Cardiac muscle cell (in vitro differentiated cells and primary cell): Measurements from ENCODE around the gene CADPS2. TPM values are rescaled to one million over a fixed set of nuclear protein-coding genes. Genes with fewer than 3 reads are reported as not detected.
A peak's percentile ranks its signal among the peaks of the same experiment; 100 is the strongest.

Source experiments
- DNase-seq, 2 donors: peaks; one replicate each; pipeline versions ENCODE4 v3.0.0 to v3.0.0-alpha.2; 2010 to 2017; ENCODE audit warnings: low read depth in 1 of 2, low spot score in 1 of 2
- H3K27ac ChIP-seq: fragments of 200-600 bp; sonication (generic); 2 replicates; pipeline ENCODE4 v1.5.1; 2016
- H3K27me3 ChIP-seq: fragments of 200-600 bp; sonication (generic); 2 replicates; pipeline ENCODE4 v1.6.0; 2016; ENCODE audit warnings: control low read depth
- H3K36me3 ChIP-seq: fragments of 200-600 bp; sonication (generic); 2 replicates; pipeline ENCODE4 v1.5.1; 2016; ENCODE audit warnings: control low read depth
- H3K4me1 ChIP-seq: fragments of 200-600 bp; sonication (generic); 2 replicates; pipeline ENCODE4 v1.8.1; 2017; ENCODE audit warnings: low read depth, mild to moderate bottlenecking, mixed run types
- H3K4me3 ChIP-seq: fragments of 200-600 bp; sonication (generic); 2 replicates; pipeline ENCODE4 v1.5.1; 2016; ENCODE audit warnings: mild to moderate bottlenecking
- H3K9me3 ChIP-seq: fragments of 200-600 bp; sonication (generic); 2 replicates; pipeline ENCODE4 v1.5.1; 2017; ENCODE audit warnings: low read depth, mild to moderate bottlenecking, control low read depth
- polyA plus RNA-seq: library from polyadenylated mRNA; unstranded; fragments of >200 nt; fragmentation: Nextera tagmentation; extraction: Ambion mirVana; gene quantifications from 2 replicates; pipeline ENCODE4 v1.2.1, GENCODE V29; 2016
- total RNA-seq: library from RNA; depleted of rRNA; stranded (reverse); fragments of >200 nt; gene quantifications from 2 replicates; pipeline ENCODE4 v1.2.3, GENCODE V29; 2016
- TF ChIP-seq, protein P1 (sequence below): IDR thresholded peaks from 2 replicates; pipeline ENCODE4 v1.5.1; 2012; ENCODE audit warnings: low read depth, mild to moderate bottlenecking, low read length

The CADPS2 gene
- total and polyA plus RNA-seq, 2 experiments from 2014 or later = 15.0 to 17.2 TPM

DNA sequence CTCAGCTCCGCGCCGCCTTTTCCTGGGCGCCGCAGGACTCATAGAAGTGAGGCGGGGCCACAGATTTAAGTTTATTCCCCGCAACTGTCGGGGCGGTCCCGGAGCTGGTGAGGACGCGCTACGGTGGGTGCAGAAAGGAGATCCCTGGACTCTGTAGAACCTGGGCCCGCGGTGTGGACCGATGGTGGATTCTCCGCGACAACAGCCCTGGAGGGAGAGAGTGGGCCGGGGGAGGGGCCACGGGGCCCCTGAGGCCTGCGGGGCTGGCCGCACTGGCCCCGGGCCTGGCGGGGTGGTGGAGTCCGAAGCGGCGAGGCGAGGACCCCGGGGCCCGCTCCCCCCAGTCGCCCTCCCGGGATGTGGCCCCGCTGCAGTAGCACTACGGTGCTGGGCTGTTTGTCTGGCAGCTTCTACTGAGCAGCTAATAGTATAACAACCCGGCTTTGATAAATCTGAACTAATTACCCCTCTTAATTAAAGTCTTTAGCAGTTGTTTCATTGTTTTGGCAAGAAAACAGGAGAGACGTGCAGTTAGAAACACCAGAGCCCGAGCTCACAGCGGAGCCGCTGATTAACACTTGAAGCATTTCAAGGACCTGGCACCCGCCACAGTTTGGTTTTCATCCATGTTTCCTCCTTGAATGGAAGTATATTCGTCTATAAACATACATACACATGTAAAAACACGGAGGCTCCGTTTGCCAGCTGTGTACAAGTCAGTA lies 585.9 kb downstream of the CADPS2 start:
- Histone ChIP-seq H3K27me3 (peaks cover 100% of the 10 kb centered on the region), H3K36me3 (no peaks in the 10 kb centered on the region), H3K4me1 (peaks cover 10% of the 10 kb centered on the region), H3K4me3 (peak overlapping the region; percentile 22), H3K27ac (no peak overlapping the region), H3K9me3 (no peaks in the 10 kb centered on the region)
- DNase-seq = peak in 1 of 2 donors; percentile 35
- TF ChIP-seq, protein P1, sequence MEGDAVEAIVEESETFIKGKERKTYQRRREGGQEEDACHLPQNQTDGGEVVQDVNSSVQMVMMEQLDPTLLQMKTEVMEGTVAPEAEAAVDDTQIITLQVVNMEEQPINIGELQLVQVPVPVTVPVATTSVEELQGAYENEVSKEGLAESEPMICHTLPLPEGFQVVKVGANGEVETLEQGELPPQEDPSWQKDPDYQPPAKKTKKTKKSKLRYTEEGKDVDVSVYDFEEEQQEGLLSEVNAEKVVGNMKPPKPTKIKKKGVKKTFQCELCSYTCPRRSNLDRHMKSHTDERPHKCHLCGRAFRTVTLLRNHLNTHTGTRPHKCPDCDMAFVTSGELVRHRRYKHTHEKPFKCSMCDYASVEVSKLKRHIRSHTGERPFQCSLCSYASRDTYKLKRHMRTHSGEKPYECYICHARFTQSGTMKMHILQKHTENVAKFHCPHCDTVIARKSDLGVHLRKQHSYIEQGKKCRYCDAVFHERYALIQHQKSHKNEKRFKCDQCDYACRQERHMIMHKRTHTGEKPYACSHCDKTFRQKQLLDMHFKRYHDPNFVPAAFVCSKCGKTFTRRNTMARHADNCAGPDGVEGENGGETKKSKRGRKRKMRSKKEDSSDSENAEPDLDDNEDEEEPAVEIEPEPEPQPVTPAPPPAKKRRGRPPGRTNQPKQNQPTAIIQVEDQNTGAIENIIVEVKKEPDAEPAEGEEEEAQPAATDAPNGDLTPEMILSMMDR = no peak

DNA sequence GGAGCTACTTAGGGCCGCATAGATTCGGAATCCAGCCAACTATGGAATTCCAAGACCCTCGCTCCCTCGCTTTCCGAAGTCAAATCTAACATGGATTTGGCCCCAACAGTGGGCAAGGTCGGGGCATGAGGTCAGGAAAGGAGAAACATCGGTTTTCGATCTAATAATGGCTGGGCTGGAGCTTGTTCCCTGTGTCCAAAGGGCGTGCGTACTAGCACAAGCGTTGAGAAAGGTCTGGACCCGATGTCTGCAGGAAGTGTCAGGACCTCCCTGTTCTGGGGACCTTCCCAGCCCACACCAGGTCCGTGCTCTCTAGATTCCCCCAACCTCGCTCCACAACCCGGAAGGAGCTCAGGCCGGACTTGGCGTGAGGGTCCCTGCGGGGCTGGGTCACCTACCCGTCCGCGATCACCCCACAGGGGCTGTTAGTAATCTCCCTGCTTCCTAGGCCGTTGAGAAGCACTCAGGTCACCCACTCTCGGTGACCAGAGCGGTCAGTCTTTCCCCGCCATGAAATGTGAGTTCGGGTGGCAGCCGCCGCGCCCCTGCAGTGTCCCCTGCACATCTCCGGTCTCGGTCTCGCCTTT lies 586.5 kb downstream of the CADPS2 start:
- H3K27me3 ChIP-seq = peaks cover 100% of the 10 kb centered on the region

DNA sequence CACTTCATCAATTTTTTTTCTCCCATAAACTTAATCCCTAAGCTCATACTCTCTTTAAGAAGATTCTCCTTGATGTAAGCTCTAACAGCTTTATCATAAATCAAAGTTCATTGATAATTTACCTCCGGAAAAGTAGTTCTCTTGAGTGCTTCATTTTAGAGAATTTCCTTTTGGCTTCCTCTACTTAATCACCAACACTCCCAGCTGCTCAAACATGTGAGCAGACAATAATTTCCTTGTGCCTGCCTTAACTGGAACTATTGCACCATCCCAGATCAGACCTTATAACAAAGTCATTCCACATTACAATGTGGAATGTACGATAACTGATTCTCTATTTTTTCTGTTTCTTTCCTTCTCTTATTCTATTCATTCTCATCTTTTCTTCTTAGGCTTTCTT lies 587.6 kb downstream of the CADPS2 start:
- no peaks in the 10 kb centered on the region for H3K36me3 ChIP-seq
- no peak for DNase-seq
- no peak overlapping the region for H3K4me3 ChIP-seq
- H3K9me3 ChIP-seq = no peaks in the 10 kb centered on the region
- no peak overlapping the region for H3K27ac ChIP-seq
- H3K4me1 ChIP-seq = peaks cover 1% of the 10 kb centered on the region
- H3K27me3 ChIP-seq = peaks cover 100% of the 10 kb centered on the region
- TF ChIP-seq, protein P1 = no peak

More for the DNA sequence above, 586.5 kb downstream of the CADPS2 start:
- H3K36me3 ChIP-seq = no peaks in the 10 kb centered on the region
- H3K4me3 ChIP-seq = peak overlapping the region; percentile 22
- no peak for DNase-seq
- H3K9me3 ChIP-seq = no peaks in the 10 kb centered on the region
- H3K27ac ChIP-seq = no peak overlapping the region
- H3K4me1 ChIP-seq = peaks cover 5% of the 10 kb centered on the region
- TF ChIP-seq, protein P1 = no peak

DNA sequence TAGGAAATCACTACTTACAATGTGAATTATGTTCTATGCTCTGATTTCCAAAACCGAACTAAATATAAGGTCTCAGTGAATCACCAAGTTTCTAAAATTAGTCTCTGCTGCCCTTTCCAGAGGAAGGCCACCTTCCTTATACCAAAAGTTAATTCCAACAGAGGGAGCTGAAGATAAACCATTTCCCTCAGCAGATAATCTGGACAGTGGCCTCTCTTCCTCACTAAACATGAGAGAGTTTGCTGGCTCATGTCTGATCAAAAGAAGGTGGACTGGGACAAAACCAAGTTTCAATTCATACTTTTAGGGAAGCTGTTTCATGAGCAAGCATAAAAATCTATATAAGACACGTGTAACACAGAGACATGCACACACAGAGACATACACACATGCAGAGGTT lies 588.1 kb downstream of the CADPS2 start:
- H3K4me3 ChIP-seq = no peak overlapping the region
- no peaks in the 10 kb centered on the region for H3K9me3 ChIP-seq
- H3K36me3 ChIP-seq = no peaks in the 10 kb centered on the region
- no peak for DNase-seq
- H3K4me1 ChIP-seq = no peaks in the 10 kb centered on the region
- TF ChIP-seq, protein P1 = no peak
- H3K27ac ChIP-seq = no peak overlapping the region
- peaks cover 96% of the 10 kb centered on the region for H3K27me3 ChIP-seq

DNA sequence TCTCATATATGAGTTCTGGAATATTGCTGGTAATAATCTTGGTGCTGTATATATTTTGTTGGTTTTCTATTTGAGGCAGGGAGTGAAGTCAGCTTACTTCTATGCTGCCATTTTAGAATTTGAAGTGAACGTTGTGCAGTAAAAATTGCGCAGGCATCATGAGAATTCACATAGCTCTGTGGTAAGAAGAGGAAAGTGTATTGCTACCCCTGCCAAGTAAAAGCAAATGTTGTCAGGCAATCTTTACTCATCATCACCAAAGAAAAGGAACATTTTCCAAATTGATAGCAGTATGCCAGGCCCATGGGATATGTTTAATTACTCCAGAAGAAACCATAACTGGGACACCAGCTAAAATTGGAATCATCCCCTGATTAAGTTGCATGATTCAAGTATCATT lies 595.1 kb downstream of the CADPS2 start:
- Histone ChIP-seq H3K27me3 (peaks cover 31% of the 10 kb centered on the region), H3K9me3 (no peaks in the 10 kb centered on the region), H3K27ac (no peak overlapping the region), H3K36me3 (no peaks in the 10 kb centered on the region), H3K4me3 (no peak overlapping the region), H3K4me1 (no peaks in the 10 kb centered on the region)
- TF ChIP-seq, protein P1 = no peak
- no peak for DNase-seq
